GM19397 (cell line): Measurements from ENCODE around the gene PCMT1.
"Not testable (repeated sequence)": the region's sequence is repeated elsewhere in the genome, so short reads cannot be mapped to it uniquely, and the experiment has no call there.

Experiments used
- ATAC-seq: cut with Tn5 transposase; IDR thresholded peaks from one replicate; pipeline ENCODE4 v1.9.1; 2021; ENCODE audit warnings: mild to moderate bottlenecking, moderate library complexity; ENCODE audit not compliant: unreplicated experiment

Gene PCMT1

GRCh38 chr6:149749082-149749593 lies 403 bp upstream of the PCMT1 start:
- peak; percentile 1 for ATAC-seq

GRCh38 chr6:149750136-149750609 lies 632 bp downstream of the PCMT1 start:
- peak; percentile 20 for ATAC-seq

GRCh38 chr6:149751239-149751638 lies 1.7 kb downstream of the PCMT1 start:
- no peak for ATAC-seq

GRCh38 chr6:149751920-149752319 lies 2.4 kb downstream of the PCMT1 start:
- ATAC-seq: not testable (repeated sequence)

- no peak for ATAC-seq
Measured at GRCh38 chr6:149752600-149753373, 3.2 kb downstream of the PCMT1 start.

- not testable (repeated sequence) for ATAC-seq
Measured at GRCh38 chr6:149753374-149753637, 3.8 kb downstream of the PCMT1 start.

- no peak for ATAC-seq
Measured at GRCh38 chr6:149754548-149754947, 5.0 kb downstream of the PCMT1 start.

GRCh38 chr6:149755300-149756260 lies 6.0 kb downstream of the PCMT1 start:
- no peak for ATAC-seq

GRCh38 chr6:149756261-149756636 lies 6.7 kb downstream of the PCMT1 start:
- ATAC-seq: no peak

GRCh38 chr6:149761438-149761837 lies 11.9 kb downstream of the PCMT1 start:
- peak; percentile 95 for ATAC-seq

- ATAC-seq: no peak
Measured at GRCh38 chr6:149763866-149764265, 14.3 kb downstream of the PCMT1 start.

GRCh38 chr6:149766156-149766769 lies 16.7 kb downstream of the PCMT1 start:
- ATAC-seq: no peak

GRCh38 chr6:149769676-149770075 lies 20.1 kb downstream of the PCMT1 start:
- no peak for ATAC-seq

- ATAC-seq: no peak
Measured at GRCh38 chr6:149771185-149771584, 21.6 kb downstream of the PCMT1 start.

GRCh38 chr6:149771925-149772324 lies 22.4 kb downstream of the PCMT1 start:
- no peak for ATAC-seq

GRCh38 chr6:149777624-149778023 lies 28.1 kb downstream of the PCMT1 start:
- no peak for ATAC-seq

- no peak for ATAC-seq
Measured at GRCh38 chr6:149779644-149779963, 30.1 kb downstream of the PCMT1 start.

GRCh38 chr6:149781715-149782114 lies 32.2 kb downstream of the PCMT1 start:
- ATAC-seq: no peak

- ATAC-seq: no peak
Measured at GRCh38 chr6:149782337-149782736, 32.8 kb downstream of the PCMT1 start.

GRCh38 chr6:149783551-149783950 lies 34.0 kb downstream of the PCMT1 start:
- no peak for ATAC-seq

GRCh38 chr6:149806127-149806526 lies 56.6 kb downstream of the PCMT1 start:
- ATAC-seq: no peak
